Activated CD4-positive, CD25-positive, alpha-beta regulatory T cell (primary cell): ENCODE results near the gene PXDN.
"Not testable (repeated sequence)": the region's sequence is repeated elsewhere in the genome, so short reads cannot be mapped to it uniquely, and the experiment has no call there.

Experiments
- DNase-seq, 4 experiments: peaks; one replicate each; lab custom pipeline; 2025; lab: John Stamatoyannopoulos, UW

The PXDN gene

DNA sequence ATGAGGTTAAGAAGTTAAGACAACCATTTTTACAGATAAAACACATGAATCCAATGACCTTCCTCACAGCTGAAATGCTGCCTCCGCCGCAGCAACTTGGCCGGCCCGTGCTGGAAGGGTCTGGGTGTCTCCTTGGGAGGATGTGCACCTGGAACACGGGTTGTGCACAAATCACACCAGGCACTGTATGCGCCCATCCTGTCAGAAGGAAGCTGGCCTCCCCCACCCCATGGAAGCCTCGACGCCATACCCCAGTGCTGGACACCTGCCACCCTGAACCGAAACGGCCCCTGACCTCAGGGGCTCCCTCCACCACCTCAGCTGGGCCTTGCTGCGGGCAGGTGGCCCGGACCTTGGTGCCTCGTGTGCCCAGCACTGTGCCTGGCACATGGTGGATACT lies 111.8 kb downstream of the PXDN start:
- DNase-seq: no peak

DNA sequence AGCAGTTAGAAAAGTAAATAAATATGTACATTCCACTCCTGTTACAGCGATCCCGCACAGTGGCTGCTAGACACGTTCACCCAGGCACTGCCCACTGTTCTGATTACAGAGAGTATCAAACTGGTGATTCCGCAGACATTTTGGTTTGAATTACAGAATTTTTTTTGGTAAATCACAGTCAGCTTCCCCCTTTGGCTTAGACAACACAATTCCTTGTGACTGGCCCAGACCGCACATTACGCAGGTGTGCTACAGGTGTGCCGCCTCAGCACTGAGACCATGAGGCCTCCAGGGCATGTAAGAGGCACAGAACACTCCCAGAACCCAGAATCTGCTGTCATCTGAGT lies 112.3 kb downstream of the PXDN start:
- DNase-seq: no peak

GRCh38 chr2:1631292-1632001 lies 112.9 kb downstream of the PXDN start:
- DNase-seq: no peak

DNA sequence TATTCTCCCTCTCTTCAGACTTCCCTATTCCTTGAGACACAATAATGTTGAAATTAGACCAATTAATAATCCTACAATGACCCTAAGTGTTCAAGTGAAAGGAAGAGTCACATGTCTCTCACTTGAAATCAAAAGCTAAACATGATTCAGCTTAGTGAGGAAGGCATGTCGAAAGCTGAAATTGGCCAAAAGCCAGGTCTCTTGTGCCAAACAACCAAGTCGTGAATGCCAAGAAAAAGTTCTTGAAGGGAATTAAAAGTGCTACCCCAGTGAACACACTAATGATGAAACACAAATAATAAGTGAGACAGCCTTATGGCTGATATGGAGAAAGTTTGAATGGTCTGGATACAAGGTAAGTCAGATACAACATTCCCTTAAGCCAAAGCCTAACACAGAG lies 115.4 kb downstream of the PXDN start:
- DNase-seq: no peak

- DNase-seq: no peak
Measured at GRCh38 chr2:1627628-1628381, 116.5 kb downstream of the PXDN start.

DNA sequence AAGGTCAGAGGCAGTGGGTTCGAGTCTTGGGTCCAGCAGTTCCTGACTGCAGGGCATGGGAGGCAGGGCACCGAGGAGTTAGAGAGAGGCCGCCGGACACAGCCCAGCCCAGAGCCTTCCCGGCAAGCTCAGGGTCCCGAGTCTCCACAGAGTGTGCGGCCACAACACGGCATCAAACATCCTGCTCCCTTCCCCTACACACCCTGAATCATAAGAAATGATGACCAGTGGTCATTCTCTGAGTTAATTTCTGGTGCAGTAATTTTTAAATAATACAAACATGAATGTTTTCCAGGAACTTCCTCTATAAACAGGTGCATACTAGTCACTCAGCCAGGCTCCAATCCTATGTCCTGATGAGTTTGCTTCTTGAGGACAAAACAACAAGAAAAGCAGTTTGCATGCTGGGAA lies 118.0 kb downstream of the PXDN start:
- DNase-seq: no peak

DNA sequence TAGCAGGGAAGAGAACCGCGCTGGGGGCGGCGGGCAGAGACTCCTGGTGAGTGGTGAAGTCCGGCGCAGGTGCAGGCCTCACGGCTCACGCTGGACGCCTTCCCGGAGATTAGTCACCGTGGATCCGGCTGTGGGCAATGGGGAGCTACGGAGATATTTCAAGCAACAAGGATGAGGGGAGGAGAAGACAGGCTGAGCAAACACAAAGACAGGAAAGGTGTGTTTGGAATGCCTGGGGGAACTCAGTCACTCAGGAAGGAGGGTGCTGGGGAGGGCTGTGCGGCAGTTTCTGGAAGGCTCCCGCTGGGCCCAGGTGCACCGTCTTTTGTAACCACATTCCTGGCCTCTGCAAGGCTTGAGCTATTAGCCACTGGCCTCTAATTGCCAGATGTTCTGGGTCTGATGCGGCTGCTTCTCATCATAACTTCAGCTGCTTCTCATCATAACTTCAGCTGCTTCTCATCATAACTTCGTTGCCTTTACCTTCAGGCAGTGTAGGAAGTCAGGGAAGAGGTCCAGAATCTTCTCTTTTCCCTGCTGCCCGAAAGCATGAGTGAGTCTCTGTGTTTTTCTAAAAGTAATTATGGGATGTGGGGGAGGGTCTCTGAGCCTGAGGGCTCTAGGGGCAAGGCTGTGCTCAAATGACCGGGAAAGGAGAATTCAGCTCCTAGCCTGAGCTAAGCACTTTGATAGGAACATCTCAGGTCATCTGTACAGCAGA lies 118.9 kb downstream of the PXDN start:
- DNase-seq: no peak

- DNase-seq: no peak
Measured at GRCh38 chr2:1623906-1624445, 120.3 kb downstream of the PXDN start.

DNA sequence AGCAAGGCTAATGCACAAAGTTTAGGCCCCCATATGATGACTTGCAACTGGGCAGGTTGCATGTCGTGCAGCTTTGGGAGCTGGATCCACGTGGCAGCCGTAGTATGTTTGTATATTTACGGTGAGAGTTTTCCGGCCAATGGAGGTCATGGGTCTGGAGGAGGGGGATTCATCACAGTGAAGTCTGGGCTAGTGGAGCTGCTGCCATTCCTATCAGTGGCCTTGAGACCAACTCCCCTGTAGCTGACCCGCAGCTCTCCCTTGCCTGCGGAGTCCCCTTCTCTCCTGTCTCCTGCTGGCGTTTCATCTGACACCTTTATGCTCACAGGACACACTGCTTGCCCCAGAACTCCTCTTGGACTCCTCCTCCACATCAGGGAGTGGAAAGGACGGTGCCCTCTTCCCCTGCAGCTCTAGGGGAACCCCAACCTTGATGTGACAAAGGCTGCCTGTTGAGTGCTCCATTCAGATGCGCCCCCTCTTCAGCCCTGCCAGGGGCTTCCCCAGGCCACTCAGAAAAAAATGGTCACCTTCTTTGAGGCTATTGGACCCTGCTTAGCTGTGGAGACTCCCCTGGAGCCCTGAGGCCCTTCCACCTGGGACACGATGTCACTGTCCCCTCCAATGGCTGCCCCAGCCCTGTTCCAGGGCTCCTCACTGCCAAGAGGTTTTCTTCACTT lies 121.7 kb downstream of the PXDN start:
- DNase-seq: no peak

- DNase-seq: not testable (repeated sequence)
Measured at GRCh38 chr2:1621976-1622375, 122.3 kb downstream of the PXDN start.

DNA sequence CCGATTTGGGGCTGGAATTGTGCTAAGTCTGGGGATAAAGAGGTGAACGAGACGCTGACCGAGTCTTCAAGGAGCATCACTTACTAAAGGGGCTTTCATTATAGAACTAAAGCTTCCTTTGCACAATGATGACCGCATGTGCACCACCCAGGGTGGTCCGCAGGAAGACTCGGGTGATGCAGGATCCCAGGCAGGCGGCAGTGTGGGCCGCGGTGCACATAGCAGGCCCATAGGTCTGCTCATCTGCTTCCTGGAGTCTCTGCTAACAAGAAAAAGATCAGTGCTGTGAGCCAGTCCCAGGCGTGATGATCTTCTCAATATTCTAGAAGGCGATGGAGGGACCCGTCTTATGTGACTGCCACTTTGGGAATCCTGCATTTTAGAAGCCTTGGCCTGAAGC lies 122.8 kb downstream of the PXDN start:
- no peak for DNase-seq

DNA sequence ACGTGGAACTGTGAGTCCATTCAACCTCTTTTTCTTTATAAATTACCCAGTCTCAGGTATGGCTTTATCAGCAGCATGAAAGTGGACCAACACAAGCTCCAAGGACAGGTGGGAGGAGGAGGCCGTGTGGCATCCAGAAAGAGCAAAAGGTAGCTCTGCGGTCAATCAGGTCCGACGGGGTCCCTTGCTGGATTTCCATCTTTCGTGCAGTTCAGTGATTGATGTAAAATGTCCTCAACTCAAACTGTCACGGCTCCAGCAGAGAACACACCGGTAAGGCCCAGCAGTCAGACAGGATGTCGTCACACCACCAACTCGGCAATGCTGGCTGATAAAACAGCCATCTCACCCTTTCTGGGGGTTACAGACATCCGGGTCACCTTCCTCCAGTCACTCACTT lies 123.3 kb downstream of the PXDN start:
- DNase-seq: no peak

DNA sequence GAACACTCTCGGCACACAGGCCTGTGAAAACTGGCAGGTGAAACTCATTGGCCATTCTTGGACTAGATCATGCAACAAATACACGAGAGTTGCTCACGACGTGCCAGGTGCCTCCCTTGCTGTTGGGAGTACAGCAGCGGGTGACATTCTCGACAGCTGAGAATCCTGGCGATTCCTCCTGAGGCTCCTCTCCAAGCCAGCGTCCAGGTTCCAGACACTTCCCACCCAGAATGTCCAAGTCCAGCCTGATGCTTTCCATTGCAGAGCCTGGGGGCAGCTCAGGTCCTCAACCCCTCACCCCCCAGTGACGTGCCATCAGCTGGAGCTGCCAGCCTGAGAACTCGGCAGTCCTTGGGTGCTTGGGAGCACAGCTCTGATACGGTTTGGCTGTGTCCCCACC lies 124.2 kb downstream of the PXDN start:
- no peak for DNase-seq

DNA sequence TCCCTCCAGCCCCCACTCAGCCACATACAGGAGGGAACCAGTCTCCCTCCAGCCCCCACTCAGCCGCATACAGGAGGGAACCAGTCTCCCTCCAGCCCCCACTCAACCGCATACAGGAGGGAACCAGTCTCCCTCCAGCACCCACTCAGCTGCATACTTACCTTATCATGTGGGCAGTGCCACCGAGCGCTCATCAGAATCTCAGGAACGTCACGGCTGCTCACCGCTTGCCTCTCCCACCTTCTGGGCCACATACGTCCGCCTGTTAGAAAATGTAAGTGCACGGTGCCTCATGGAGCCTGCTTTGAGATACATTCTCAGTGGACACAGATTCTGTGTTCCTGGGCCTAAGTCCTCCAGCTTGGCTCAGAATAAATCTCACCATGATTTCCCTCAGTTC lies 124.8 kb downstream of the PXDN start:
- DNase-seq: no peak

GRCh38 chr2:1618974-1619373 lies 125.3 kb downstream of the PXDN start:
- no peak for DNase-seq

GRCh38 chr2:1618191-1618961 lies 125.9 kb downstream of the PXDN start:
- no peak for DNase-seq

DNA sequence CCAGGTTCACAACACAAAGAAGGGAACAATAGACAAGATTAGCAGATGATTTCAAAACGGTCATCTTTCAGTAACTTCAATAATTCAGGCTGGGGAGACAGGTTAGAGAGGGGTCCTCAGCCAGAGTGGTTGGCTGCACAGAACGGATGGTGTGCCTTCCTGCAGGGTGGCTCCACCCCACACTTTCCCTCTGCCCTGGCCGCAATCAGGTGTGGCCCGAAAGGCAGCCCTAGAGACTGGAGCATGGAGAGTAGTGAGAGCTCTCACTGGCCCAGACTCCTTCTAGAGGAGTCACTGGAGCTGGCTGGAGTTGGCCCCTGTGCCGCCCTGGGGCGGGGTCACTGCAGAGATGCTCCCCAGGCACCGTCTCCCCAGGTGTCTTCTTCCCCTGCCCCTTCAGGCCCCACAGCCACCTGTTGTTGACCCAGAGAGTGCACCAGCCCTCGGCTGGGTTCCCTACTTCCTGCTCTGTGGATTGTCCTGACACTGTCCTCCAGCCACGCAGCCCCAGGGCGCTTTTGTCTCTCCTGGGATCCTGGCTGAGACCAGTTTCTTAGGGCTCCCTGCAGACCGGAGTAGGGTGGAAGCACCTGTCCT lies 126.8 kb downstream of the PXDN start:
- no peak for DNase-seq

GRCh38 chr2:1614564-1614963 lies 129.8 kb downstream of the PXDN start:
- no peak for DNase-seq

GRCh38 chr2:1613731-1614354 lies 130.5 kb downstream of the PXDN start:
- DNase-seq: no peak

GRCh38 chr2:1613078-1613445 lies 131.3 kb downstream of the PXDN start:
- no peak for DNase-seq
